ENCODE results near the gene TAF4.

TAF4 gene

DNA sequence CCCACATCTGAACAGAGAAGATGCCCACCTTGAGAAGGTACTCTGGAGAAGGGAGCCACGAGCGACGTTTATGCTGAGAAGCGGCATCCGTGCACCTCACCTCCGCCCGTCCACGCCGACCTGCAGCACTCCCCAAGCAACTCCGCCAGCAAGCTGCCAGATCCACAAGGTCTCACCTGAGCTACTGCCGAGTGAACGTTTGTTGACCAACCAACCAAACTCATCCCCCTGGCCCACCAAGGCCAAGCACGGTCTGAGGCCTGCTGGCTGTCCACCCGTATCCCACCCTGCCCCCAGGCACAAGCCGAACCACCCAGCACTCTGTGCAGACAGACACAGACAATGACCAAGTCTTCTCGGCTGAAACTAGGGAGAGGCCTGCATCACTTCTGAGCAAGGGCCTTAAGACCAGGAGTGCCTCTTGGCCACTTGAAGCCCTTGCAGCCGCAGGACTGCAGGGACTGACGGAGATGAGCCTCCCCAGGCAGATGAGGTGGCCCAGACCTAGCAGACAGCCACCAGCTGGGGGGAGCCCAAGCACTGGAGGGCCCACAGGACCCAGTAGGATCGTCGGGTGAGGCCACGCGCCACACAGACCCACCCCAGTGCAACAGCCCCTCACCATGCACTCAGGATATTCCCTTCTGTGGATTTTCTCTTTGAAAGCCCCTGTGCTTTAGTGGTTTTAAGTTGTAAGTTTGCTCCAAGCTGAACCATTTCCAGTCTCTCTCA lies 12.1 kb downstream of the TAF4 start:
- TF ChIP-seq, protein P1, sequence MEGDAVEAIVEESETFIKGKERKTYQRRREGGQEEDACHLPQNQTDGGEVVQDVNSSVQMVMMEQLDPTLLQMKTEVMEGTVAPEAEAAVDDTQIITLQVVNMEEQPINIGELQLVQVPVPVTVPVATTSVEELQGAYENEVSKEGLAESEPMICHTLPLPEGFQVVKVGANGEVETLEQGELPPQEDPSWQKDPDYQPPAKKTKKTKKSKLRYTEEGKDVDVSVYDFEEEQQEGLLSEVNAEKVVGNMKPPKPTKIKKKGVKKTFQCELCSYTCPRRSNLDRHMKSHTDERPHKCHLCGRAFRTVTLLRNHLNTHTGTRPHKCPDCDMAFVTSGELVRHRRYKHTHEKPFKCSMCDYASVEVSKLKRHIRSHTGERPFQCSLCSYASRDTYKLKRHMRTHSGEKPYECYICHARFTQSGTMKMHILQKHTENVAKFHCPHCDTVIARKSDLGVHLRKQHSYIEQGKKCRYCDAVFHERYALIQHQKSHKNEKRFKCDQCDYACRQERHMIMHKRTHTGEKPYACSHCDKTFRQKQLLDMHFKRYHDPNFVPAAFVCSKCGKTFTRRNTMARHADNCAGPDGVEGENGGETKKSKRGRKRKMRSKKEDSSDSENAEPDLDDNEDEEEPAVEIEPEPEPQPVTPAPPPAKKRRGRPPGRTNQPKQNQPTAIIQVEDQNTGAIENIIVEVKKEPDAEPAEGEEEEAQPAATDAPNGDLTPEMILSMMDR (IDR thresholded peaks at IDR 0.05), result no peak
- TF ChIP-seq ZFX (IDR thresholded peaks at IDR 0.05; ENCODE audit: borderline replicate concordance), result no peak
- H3K27ac ChIP-seq, result no peak overlapping the region

DNA sequence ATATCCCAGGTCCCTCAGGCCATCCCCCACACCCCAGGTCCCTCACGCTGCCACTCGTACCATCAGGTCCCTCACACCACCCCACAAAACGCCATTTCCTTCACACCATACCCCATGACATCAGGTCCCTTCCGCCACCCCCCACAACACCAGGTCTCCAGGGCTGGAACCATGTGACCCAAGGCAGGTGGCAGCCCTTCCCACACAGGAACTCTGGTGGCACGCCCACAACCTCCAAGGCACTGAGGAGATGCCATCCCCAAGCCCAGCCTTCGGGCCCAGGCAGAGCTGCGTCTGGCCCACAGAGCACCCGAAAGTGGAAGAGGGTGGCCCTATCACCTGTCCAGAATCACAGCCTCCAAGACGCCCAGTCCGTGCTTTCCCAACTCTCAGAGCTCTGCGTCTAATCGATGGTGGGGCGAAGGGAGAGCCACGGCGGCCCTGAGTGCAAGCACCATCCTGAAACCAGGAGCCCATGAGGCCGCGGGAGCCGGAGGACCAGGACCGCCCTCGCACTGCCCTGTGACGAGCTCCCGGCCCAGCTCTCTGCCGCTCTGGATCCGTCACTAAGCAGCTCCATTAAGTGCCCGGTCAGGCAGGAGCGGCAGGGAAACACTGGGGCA lies 12.7 kb downstream of the TAF4 start:
- H3K27ac ChIP-seq, result no peak overlapping the region
- TF ChIP-seq, protein P1 (IDR thresholded peaks at IDR 0.05), result no peak
- TF ChIP-seq ZFX (IDR thresholded peaks at IDR 0.05; ENCODE audit: borderline replicate concordance), result no peak

DNA sequence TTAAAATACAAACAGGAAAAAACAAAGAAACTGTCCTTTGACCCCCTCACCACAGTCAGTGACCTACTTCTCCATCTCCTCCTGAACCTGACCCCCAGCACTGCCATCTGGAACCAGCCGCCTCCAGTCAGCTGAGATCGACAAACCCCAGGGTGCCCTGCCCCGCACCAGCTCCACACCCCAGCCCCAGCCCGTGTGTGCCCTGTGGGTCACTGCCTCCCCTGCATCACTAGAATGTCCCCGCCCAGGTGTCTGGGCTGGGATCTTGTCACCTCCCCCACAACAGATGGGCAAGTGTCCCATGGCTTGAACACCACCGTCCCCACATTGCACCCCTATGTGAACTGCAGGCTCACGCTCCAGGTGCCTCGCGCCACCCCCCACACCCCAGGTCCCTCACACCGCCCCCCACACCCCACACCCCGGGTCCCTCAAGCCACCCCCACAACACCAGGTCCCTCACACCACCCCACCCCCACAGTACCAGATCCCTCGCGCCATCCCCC lies 13.3 kb downstream of the TAF4 start:
- no peak overlapping the region for H3K27ac ChIP-seq
- TF ChIP-seq, protein P1 (IDR thresholded peaks at IDR 0.05), result no peak

DNA sequence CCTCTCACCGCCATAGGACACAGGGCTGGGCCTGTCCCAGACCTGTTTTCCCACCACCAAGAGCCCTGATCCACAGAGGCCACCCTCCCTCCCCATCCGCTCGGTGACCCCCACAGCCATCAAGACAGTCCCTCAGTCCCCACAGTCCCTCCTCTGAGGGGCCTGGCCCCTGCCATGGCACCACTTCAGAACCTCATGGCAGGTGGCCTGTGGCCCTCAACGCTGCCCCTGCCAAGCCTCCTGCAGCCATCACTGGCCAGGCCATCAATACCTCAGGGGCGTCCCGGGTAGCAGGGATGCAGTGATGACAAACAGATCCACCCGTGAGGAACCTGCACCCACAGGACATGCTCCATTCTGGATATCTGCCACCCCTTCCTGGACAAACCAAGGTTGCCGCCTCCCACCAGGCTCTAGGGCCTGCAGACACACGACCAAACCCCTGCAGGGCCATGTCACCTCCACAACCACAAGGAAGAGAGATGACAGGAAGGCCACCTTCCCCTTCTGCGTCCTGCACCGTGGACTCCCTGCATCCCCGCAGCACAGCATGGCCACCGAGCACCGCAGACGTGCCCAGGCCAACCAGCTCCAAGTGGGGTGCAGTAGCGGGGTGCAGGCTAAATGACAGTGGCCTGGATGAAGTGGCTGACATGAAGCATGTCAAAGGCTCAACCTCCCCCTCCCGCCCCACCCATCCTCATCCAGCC lies 14.0 kb downstream of the TAF4 start:
- H3K27ac ChIP-seq, result no peak overlapping the region
- no peak for TF ChIP-seq ZFX (IDR thresholded peaks at IDR 0.05; ENCODE audit: borderline replicate concordance)
- TF ChIP-seq, protein P1 (IDR thresholded peaks at IDR 0.05), result no peak

DNA sequence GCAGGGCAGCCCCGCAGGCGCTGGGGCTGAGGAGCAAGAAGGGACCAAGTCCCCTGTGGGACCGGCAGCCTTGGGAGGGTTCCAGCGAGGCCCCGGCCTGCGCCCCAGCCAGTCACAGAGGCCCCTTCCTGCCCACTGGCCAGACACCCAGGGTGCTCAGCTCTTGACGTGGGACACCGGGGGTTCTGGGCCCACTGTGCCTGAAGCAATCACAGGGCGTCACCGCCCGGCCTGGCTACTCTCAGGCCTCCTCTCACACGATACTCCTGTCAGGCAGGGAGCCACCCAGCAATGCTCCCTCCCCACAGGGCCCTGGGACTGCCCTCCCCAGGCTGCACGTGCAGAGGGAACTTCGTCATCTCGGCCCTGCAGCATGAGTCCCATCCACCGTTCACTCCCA lies 14.5 kb downstream of the TAF4 start:
- TF ChIP-seq, protein P1 (IDR thresholded peaks at IDR 0.05), result no peak
- no peak for TF ChIP-seq ZFX (IDR thresholded peaks at IDR 0.05; ENCODE audit: borderline replicate concordance)
- no peak overlapping the region for H3K27ac ChIP-seq

DNA sequence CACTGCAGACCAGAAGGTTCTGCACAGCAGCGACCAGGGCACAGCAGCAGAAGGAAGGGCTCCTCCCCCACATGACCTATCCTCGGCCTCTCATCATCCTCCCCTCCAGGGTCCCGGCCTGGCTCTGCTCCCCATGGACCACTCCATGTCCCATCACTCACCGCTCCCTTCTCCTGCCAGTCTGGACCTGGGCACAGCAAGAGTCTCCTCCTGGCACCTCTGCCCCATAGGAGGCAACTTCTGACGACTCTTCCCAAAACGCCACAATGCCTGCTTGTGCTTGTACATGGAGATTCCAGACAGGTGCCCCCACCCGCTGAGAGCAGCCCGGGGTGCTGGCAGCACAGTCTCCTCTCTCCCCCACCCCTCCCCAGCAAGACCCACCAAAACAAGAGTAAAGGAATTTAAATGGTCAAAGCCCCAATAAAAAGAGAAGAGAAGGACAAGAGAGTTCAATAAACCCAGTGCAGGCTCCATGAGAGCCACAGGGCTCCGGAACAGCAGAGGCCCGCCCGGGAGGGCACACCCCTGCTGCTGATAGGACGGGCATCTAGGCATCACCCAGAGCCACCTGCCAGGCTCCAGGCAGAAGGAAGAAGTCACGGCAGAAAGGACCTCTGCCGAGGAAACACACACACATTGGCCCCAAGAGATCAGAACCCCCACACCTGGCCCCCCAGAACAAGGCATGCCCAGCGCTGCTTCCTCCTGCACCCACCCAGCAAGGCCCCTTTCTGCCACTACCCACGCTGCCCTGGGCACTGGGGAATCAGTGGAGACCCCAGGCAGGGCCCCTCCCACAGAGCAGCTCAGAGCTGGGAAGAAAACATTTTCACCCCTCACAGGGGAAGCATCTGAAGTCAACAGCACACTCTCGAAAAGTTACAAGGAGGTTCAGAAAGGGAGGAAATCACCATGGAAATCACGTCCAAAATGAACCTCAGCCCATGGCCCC lies 15.2 kb downstream of the TAF4 start:
- no peak overlapping the region for H3K27ac ChIP-seq
- TF ChIP-seq ZFX (IDR thresholded peaks at IDR 0.05; ENCODE audit: borderline replicate concordance), result no peak
- TF ChIP-seq, protein P1 (IDR thresholded peaks at IDR 0.05), result no peak

Measured in 22Rv1 (cell line).